Panc1 (cell line): ENCODE measurements around the gene RBM22. TPM values are rescaled to one million over a fixed set of nuclear protein-coding genes. Genes with fewer than 3 reads are reported as not detected.
A peak's percentile ranks its signal among the peaks of the same experiment; 100 is the strongest.
"Not testable (repeated sequence)": the region's sequence is repeated elsewhere in the genome, so short reads cannot be mapped to it uniquely, and the experiment has no call there.

Experiments
- ATAC-seq: fragments of 200-7000 bp; cut with Tn5 transposase; 2 replicates; pipeline ENCODE4 v1.9.1; 2020; ENCODE audit warnings: mild to moderate bottlenecking, moderate library complexity
- Bru-seq: library from RNA; stranded (reverse); fragments of 400-500 nt; gene quantifications from one replicate; lab custom pipeline; 2021; lab: Mats Ljungman, UMichigan
- BruChase-seq, 2 experiments: library from RNA; stranded (reverse); fragments of 400-500 nt; gene quantifications; one replicate each; lab custom pipeline; 2021; lab: Mats Ljungman, UMichigan
- BruUV-seq: library from RNA; stranded (reverse); fragments of 400-500 nt; replicated peaks from 2 replicates; lab custom pipeline; 2021; lab: Mats Ljungman, UMichigan
- CTCF ChIA-PET: fragments of 300-600 bp; sonication (Branson Sonifier 250); formaldehyde crosslinking; loops from one replicate; lab custom pipeline; 2022; ENCODE audit warnings: antibody characterized with exemption; lab: Charles Lee
- POLR2A ChIA-PET: fragments of 300-600 bp; sonication (Branson Sonifier 250); formaldehyde crosslinking; loops from one replicate; lab custom pipeline; 2022; ENCODE audit warnings: antibody characterized with exemption; lab: Charles Lee
- DNase-seq: peaks from one replicate; pipeline ENCODE4 v3.0.0-alpha.2; 2010; ENCODE audit warnings: low read depth, low spot score
- H3K27ac ChIP-seq: 2 replicates; pipeline ENCODE4 v1.5.1; 2011; ENCODE audit warnings: mild to moderate bottlenecking, low read length, inconsistent platforms
- H3K27me3 ChIP-seq: fragments of 200-500 bp; sonication (Bioruptor generic); 2 replicates; pipeline ENCODE4 v1.6.0; 2014; ENCODE audit warnings: low read length, inconsistent platforms; ENCODE audit not compliant: control insufficient read depth, insufficient read depth
- H3K36me3 ChIP-seq: fragments of 200-500 bp; sonication (Bioruptor generic); 2 replicates; pipeline ENCODE4 v1.5.1; 2014; ENCODE audit warnings: inconsistent platforms, mild to moderate bottlenecking, low read length, moderate library complexity; ENCODE audit not compliant: control insufficient read depth, insufficient read depth
- H3K4me1 ChIP-seq: 2 replicates; pipeline ENCODE4 v1.5.1; 2011; ENCODE audit warnings: inconsistent platforms, mild to moderate bottlenecking, low read length, moderate library complexity; ENCODE audit not compliant: control insufficient read depth, insufficient read depth
- H3K4me3 ChIP-seq, 2 experiments: 2 replicates each; pipeline ENCODE4 v1.5.1; 2011 to 2012; ENCODE audit warnings: low read depth in 2 of 2, low read length in 2 of 2, mild to moderate bottlenecking in 2 of 2, inconsistent platforms in 1 of 2, moderate library complexity in 1 of 2
- H3K9me3 ChIP-seq: fragments of 200-500 bp; sonication (Bioruptor generic); 2 replicates; pipeline ENCODE4 v1.5.1; 2014; ENCODE audit warnings: low read depth, mild to moderate bottlenecking, inconsistent platforms, low read length, moderate library complexity; ENCODE audit not compliant: control insufficient read depth, insufficient read depth
- CTCF ChIP-seq: fragments of 450-650 bp; IDR thresholded peaks from 2 replicates; pipeline ENCODE4 v1.5.1; 2017; ENCODE audit warnings: mild to moderate bottlenecking
- POLR2AphosphoS5 ChIP-seq: IDR thresholded peaks from 2 replicates; pipeline ENCODE4 v1.6.1; 2012; ENCODE audit warnings: mild to moderate bottlenecking, low read depth, low read length, moderate library complexity
- SIN3A ChIP-seq: IDR thresholded peaks from 2 replicates; pipeline ENCODE4 v1.6.1; 2012; ENCODE audit warnings: low read depth, mild to moderate bottlenecking, low read length, moderate library complexity, borderline replicate concordance; ENCODE audit not compliant: insufficient read depth
- TCF7L2 ChIP-seq: IDR thresholded peaks from 2 replicates; pipeline ENCODE4 v1.6.1; 2011; ENCODE audit warnings: mild to moderate bottlenecking, low read depth, low read length, inconsistent platforms
- in situ Hi-C: cut with HindIII; loops from 2 replicates; pipeline ENCODE4 v1.10.0; 2016; ENCODE audit warnings: low sequenced_read_pairs, low pct_unique_long_range_greater_than_20kb
- intact Hi-C: fragments of 100-400 bp; cut with micrococcal nuclease; formaldehyde crosslinking; loops from one replicate; pipeline ENCODE4 v1.10.0; 2022; ENCODE audit not compliant: unreplicated experiment
- long read RNA-seq: library from polyadenylated mRNA; unstranded; transcript quantifications from one replicate; pipeline ENCODE4 v2.0.0, GENCODE V29; 2021; ENCODE audit not compliant: unreplicated experiment
- polyA plus RNA-seq: library from polyadenylated mRNA; unstranded; fragments of >200 nt; gene quantifications from one replicate; pipeline ENCODE4 v1.2.1, GENCODE V29; 2012; ENCODE audit warnings: missing spikeins; ENCODE audit not compliant: insufficient read length
- total RNA-seq: library from RNA; stranded (reverse); gene quantifications from one replicate; pipeline ENCODE4 v1.2.1, GENCODE V29; 2021; ENCODE audit not compliant: unreplicated experiment
- TF ChIP-seq, protein P1 (sequence below), 2 experiments: IDR thresholded peaks; 2 replicates each; pipeline ENCODE4 v1.6.1; 2011 to 2012; ENCODE audit warnings: low read depth in 2 of 2, control low read depth in 1 of 2, low read length in 1 of 2, mild to moderate bottlenecking in 1 of 2, moderate library complexity in 1 of 2; ENCODE audit not compliant: insufficient read depth in 1 of 2

The RBM22 gene
- total RNA-seq (54.3 TPM), Bru-seq, nascent RNA (percentile 92 among the genes with signal in this experiment), BruChase-seq, experiment 1, labeled RNA remaining after a 2-hour chase (percentile 94 among the genes with signal in this experiment), BruChase-seq, experiment 2, labeled RNA remaining after a 6-hour chase (percentile 91 among the genes with signal in this experiment)
- polyA plus RNA-seq, result 47.3 TPM
- long read RNA-seq, transcript RBM22-201 (11 exons, 2,342 nt), result major isoform, 34 of 52 reads
- long read RNA-seq, partial matches to known transcripts, result 9 of 52 reads
- long read RNA-seq, other reads (novel, unspliced or antisense), result 7 of 52 reads

GRCh38 chr5:150700594-150701377 lies at the start of gene RBM22:
Gene RBM22, minus strand, starts transcription at chr5:150701062. Its CDS starts 77 bp downstream, at chr5:150700985.
- in situ Hi-C loops (no loop called here), intact Hi-C loops (loop anchor here (5.0 kb wide), 1 partner anchor 138 kb away; no protein-coding TSS in a partner anchor)
- H3K4me3 ChIP-seq, result peak within 1 kb of the TSS; percentile 89 to 98
- TF ChIP-seq CTCF, result peak; percentile 82
- TF ChIP-seq, protein P1, sequence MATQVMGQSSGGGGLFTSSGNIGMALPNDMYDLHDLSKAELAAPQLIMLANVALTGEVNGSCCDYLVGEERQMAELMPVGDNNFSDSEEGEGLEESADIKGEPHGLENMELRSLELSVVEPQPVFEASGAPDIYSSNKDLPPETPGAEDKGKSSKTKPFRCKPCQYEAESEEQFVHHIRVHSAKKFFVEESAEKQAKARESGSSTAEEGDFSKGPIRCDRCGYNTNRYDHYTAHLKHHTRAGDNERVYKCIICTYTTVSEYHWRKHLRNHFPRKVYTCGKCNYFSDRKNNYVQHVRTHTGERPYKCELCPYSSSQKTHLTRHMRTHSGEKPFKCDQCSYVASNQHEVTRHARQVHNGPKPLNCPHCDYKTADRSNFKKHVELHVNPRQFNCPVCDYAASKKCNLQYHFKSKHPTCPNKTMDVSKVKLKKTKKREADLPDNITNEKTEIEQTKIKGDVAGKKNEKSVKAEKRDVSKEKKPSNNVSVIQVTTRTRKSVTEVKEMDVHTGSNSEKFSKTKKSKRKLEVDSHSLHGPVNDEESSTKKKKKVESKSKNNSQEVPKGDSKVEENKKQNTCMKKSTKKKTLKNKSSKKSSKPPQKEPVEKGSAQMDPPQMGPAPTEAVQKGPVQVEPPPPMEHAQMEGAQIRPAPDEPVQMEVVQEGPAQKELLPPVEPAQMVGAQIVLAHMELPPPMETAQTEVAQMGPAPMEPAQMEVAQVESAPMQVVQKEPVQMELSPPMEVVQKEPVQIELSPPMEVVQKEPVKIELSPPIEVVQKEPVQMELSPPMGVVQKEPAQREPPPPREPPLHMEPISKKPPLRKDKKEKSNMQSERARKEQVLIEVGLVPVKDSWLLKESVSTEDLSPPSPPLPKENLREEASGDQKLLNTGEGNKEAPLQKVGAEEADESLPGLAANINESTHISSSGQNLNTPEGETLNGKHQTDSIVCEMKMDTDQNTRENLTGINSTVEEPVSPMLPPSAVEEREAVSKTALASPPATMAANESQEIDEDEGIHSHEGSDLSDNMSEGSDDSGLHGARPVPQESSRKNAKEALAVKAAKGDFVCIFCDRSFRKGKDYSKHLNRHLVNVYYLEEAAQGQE (IDR thresholded peaks at IDR 0.05; ENCODE audit: insufficient read depth in 1 of 2, low read depth in 2 of 2, low read length in 1 of 2), result 0 out of 4 replicates have a peak, but pooled peaks of 1 of the 2 experiments have one; percentile 9
- TF ChIP-seq TCF7L2, result peak; percentile 54; the same call in 1 of the 2 replicates
- TF ChIP-seq POLR2AphosphoS5, result peak; percentile 84; the same call in 1 of the 2 replicates
- TF ChIP-seq SIN3A, result peak; percentile 51; the same call in 1 of the 2 replicates
- peak; percentile 98 for ATAC-seq
- H3K27ac ChIP-seq, result peak within 1 kb of the TSS; percentile 90
- H3K4me1 ChIP-seq, result peaks cover 14% of the 10 kb centered on the region
- peaks cover 25% of the 10 kb centered on the region for H3K36me3 ChIP-seq
- DNase-seq, result peak; percentile 62
- CTCF ChIA-PET, result interaction anchor here (0.6 to 1.2 kb wide), 4 partner anchors 78 to 146 kb away, joined by 3 to 4 read pairs (median 3); partner anchors contain the start of genes IRGM and SMIM3
- no peaks in the 10 kb centered on the region for H3K9me3 ChIP-seq
- no peaks in the 10 kb centered on the region for H3K27me3 ChIP-seq
- POLR2A ChIA-PET, result interaction anchor here (0.6 kb wide), 1 partner anchor 29 kb away, joined by 13 read pairs; no protein-coding TSS in a partner anchor
- BruUV-seq, result no TSS peak

- no peak overlapping the region for H3K4me3 ChIP-seq
- ChIA-PET POLR2A (no interaction called here), CTCF (no interaction called here)
- ATAC-seq (no peak), DNase-seq (no peak)
- in situ Hi-C loops, result no loop called here
- peaks cover 39% of the 10 kb centered on the region for H3K36me3 ChIP-seq
- no peak for TF ChIP-seq SIN3A
- TF ChIP-seq POLR2AphosphoS5, result no peak
- TF ChIP-seq, protein P1 (IDR thresholded peaks at IDR 0.05; ENCODE audit: insufficient read depth in 1 of 2, low read depth in 2 of 2, low read length in 1 of 2), result no peak
- TF ChIP-seq CTCF, result no peak
- no peak for TF ChIP-seq TCF7L2
- BruUV-seq, result no TSS peak
- H3K27me3 ChIP-seq, result no peaks in the 10 kb centered on the region
- H3K27ac ChIP-seq, result no peak overlapping the region
- H3K4me1 ChIP-seq, result peaks cover 3% of the 10 kb centered on the region; the same call in 1 of the 2 replicates
- intact Hi-C loops, result no loop called here
- no peaks in the 10 kb centered on the region for H3K9me3 ChIP-seq
These were observed 49.6 kb upstream of the RBM22 start for GRCh38 chr5:150750469-150750868.

DNA sequence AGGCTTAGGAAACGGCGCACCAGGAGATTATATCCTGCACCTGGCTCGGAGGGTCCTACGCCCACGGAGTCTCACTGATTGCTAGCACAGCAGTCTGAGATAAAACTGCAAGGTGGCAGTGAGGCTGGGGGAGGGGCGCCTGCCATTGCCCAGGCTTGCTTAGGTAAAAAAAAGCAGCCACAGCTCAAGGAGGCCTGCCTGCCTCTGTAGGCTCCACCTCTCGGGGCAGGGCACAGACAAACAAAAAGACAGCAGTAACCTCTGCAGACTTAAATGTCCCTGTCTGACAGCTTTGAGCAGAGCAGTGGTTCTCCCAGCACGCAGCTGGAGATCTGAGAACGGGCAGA lies 42.3 kb upstream of the RBM22 start:
- in situ Hi-C loops, H3K4me1 ChIP-seq, H3K4me3 ChIP-seq, POLR2A ChIA-PET, H3K9me3 ChIP-seq, intact Hi-C loops, CTCF ChIA-PET, H3K27me3 ChIP-seq, ATAC-seq, BruUV-seq, H3K36me3 ChIP-seq, DNase-seq, H3K27ac ChIP-seq: not testable (repeated sequence)
